ENCODE results near the gene AJM1.

AJM1 gene

GRCh38 chr9:136821826-136822544 lies 20.3 kb upstream of the AJM1 start:
- no peak for DNase-seq (ENCODE audit: insufficient read length, low spot score)
- FAIRE-seq: no peak
- TF ChIP-seq POLR2A (IDR thresholded peaks at IDR 0.05; ENCODE audit: low read depth, low read length): no peak

GRCh38 chr9:136823136-136824046 lies 18.9 kb upstream of the AJM1 start:
- TF ChIP-seq POLR2A (IDR thresholded peaks at IDR 0.05; ENCODE audit: low read depth, low read length): no peak
- FAIRE-seq (no peak), DNase-seq (ENCODE audit: insufficient read length, low spot score) (no peak)

- DNase-seq (ENCODE audit: insufficient read length, low spot score) (no peak), FAIRE-seq (no peak)
- no peak for TF ChIP-seq POLR2A (IDR thresholded peaks at IDR 0.05; ENCODE audit: low read depth, low read length)
Observed at GRCh38 chr9:136824496-136825225, 17.6 kb upstream of the AJM1 start.

- no peak for FAIRE-seq
- no peak for TF ChIP-seq POLR2A (IDR thresholded peaks at IDR 0.05; ENCODE audit: low read depth, low read length)
- DNase-seq (ENCODE audit: insufficient read length, low spot score): no peak
Observed at GRCh38 chr9:136825295-136826187, 16.7 kb upstream of the AJM1 start.

- DNase-seq (ENCODE audit: insufficient read length, low spot score) (no peak), FAIRE-seq (no peak)
- TF ChIP-seq POLR2A (IDR thresholded peaks at IDR 0.05; ENCODE audit: low read depth, low read length): no peak
Observed at GRCh38 chr9:136826188-136826541, 16.1 kb upstream of the AJM1 start.

- no peak for TF ChIP-seq POLR2A (IDR thresholded peaks at IDR 0.05; ENCODE audit: low read depth, low read length)
- no peak for DNase-seq (ENCODE audit: insufficient read length, low spot score)
- FAIRE-seq: no peak
Observed at GRCh38 chr9:136826703-136827582, 15.3 kb upstream of the AJM1 start.

GRCh38 chr9:136827794-136828473 lies 14.3 kb upstream of the AJM1 start:
- DNase-seq (ENCODE audit: insufficient read length, low spot score) (no peak), FAIRE-seq (no peak)
- no peak for TF ChIP-seq POLR2A (IDR thresholded peaks at IDR 0.05; ENCODE audit: low read depth, low read length)

GRCh38 chr9:136828474-136829140 lies 13.7 kb upstream of the AJM1 start:
- DNase-seq (ENCODE audit: insufficient read length, low spot score) (no peak), FAIRE-seq (no peak)
- TF ChIP-seq POLR2A (IDR thresholded peaks at IDR 0.05; ENCODE audit: low read depth, low read length): no peak

GRCh38 chr9:136829412-136829811 lies 12.9 kb upstream of the AJM1 start:
- no peak for DNase-seq (ENCODE audit: insufficient read length, low spot score)
- no peak for TF ChIP-seq POLR2A (IDR thresholded peaks at IDR 0.05; ENCODE audit: low read depth, low read length)
- FAIRE-seq: no peak

- no peak for FAIRE-seq
- TF ChIP-seq POLR2A (IDR thresholded peaks at IDR 0.05; ENCODE audit: low read depth, low read length): no peak
- DNase-seq (ENCODE audit: insufficient read length, low spot score): no peak
Observed at GRCh38 chr9:136829981-136830885, 12.0 kb upstream of the AJM1 start.
